GM12801 (cell line): Measurements from ENCODE around the gene FHIT.

Experiments
- CTCF ChIP-seq: IDR thresholded peaks from one replicate; pipeline ENCODE4 v1.5.1; 2011; ENCODE audit warnings: control low read depth; ENCODE audit not compliant: insufficient read length; ENCODE audit errors: extremely low read depth

FHIT gene

DNA sequence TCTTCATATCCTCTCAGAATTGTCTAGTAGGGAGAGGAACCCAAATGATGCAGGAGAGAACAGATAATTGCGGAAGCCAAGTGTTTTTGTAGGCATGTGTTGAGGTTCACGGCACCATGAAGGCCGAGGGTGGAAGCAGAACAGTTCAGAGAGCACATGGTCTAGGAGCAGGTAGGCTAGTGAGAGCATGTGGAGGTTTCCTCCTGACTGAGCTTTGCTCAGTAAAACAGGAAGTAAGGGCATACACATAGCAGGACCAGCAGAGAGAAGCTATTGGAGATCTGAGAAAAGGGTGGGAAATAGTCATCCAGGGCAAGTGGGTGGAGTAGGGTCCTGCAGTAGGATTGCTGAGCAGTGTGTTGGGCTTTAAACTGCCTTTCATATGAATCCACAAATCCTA lies 491.1 kb downstream of the FHIT start:
- TF ChIP-seq CTCF: no peak

- no peak for TF ChIP-seq CTCF
Measured at GRCh38 chr3:60759439-60759838, 491.8 kb downstream of the FHIT start.

- no peak for TF ChIP-seq CTCF
Measured at GRCh38 chr3:60758831-60759230, 492.4 kb downstream of the FHIT start.

DNA sequence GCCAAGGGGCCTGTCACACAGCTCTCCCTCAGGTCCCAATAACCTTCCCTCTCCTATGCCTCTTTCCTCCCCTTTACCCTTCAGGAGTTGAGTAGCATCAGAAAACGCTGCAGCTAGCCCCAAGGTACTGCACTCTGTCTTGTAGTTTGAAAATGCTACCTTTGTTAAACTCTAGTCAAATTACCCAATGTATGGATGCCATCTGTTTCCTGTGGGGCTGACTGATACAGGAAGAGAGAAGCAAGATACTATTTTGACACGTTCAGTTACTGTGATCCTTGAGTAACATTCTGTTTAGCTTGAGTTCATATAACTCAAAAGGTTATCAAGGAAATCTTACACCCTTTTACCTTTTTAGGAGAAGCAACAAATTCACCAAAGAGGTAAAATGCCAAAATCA lies 493.1 kb downstream of the FHIT start:
- TF ChIP-seq CTCF: no peak

- TF ChIP-seq CTCF: no peak
Measured at GRCh38 chr3:60757724-60758123, 493.5 kb downstream of the FHIT start.

DNA sequence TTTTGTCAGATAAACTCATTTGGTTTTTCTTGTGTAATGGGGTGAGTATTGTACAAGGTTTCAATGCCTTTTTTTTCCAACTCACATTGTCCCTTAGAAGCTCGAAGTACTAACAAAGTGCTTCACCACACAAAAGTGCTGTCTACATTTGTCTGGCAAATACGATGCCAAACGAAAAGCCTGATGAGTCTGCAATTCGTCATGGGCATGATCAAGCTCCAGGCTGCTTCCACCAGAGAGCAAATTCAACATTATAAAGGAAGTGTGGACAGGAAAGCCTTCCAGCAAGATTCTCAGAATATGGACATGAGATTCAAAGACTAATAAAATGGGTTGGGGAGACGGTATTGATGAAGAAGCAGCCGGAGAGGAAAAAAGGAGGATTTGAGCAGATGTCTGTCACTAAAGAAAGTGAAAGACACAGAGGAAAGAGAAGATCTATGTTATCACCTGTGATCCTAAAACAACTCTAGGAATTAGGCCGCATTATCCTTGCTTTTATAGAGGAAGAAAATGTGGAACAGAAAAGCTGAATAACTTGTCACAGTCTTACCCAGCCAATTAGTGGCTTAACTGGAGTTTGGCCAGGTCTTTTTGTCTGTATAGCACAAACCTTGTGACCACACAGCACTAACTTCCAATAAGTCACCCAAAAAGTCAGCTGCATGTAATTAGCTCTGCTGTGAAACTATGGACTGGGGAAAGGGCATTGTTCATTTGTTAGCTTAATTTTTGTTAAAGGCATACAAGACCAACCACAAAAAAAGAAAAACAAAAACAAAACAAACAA lies 494.8 kb downstream of the FHIT start:
- no peak for TF ChIP-seq CTCF

DNA sequence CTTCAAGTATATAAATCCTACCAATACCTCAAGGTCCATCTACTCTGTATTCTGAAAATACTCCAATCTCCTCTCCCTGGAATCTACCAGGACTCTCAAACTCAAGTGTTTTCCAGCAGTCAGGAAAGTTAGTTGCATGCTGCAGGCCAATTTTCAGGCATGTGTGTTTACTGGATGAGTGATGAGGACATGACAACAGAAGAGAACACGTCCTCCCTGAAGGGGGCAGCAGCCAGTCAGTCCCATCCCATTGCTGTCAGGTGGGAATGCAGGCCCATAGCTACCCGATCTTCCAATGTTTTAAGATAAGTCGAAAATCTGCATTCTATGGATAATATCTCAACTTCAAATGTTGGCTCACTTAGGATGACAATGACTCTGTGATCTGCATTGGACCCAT lies 496.2 kb downstream of the FHIT start:
- TF ChIP-seq CTCF: no peak
